Endothelial cell of umbilical vein (primary cell): ENCODE data around the gene EYS. TPM values are rescaled to one million over a fixed set of nuclear protein-coding genes. Genes with fewer than 3 reads are reported as not detected.

Experiments
- BruUV-seq: library from RNA; stranded (reverse); fragments of 400-500 nt; replicated peaks from 2 replicates; lab custom pipeline; 2021; lab: Mats Ljungman, UMichigan
- CTCF ChIA-PET: fragments of 300-600, 350-600 bp; sonication (Branson Sonifier 250); formaldehyde crosslinking; loops from one replicate; lab custom pipeline; 2021; ENCODE audit warnings: antibody characterized with exemption, inconsistent platforms; lab: Charles Lee
- POLR2A ChIA-PET: fragments of 300-600, 350-600 bp; sonication (Branson Sonifier 250); formaldehyde crosslinking; loops from one replicate; lab custom pipeline; 2021; ENCODE audit warnings: antibody characterized with exemption, inconsistent platforms; lab: Charles Lee
- DNase-seq: peaks from one replicate; pipeline ENCODE4 v3.0.0-alpha.2; 2011; ENCODE audit warnings: low read depth, low spot score
- FAIRE-seq: peaks from 2 replicates; lab custom pipeline; 2011; peaks lifted over from hg19 to GRCh38; lab: Jason Lieb, UNC
- H2AFZ ChIP-seq: 2 replicates; pipeline ENCODE4 v1.6.0; 2012; ENCODE audit warnings: low read depth, low read length, control low read depth, inconsistent platforms
- H3K27ac ChIP-seq: 2 replicates; pipeline ENCODE4 v1.5.1; 2011; ENCODE audit warnings: low read depth, mild to moderate bottlenecking, control low read depth, low read length, moderate library complexity; ENCODE audit not compliant: insufficient read depth
- H3K27me3 ChIP-seq, 2 experiments: 2 replicates each; pipeline versions ENCODE4 v1.6.0 to v1.6.1; 2011; ENCODE audit warnings: low read length in 2 of 2, mixed read lengths in 1 of 2; ENCODE audit not compliant: control insufficient read depth in 2 of 2, insufficient read depth in 2 of 2
- H3K36me3 ChIP-seq, 2 experiments: 2 replicates in 1 of 2; 3 replicates in 1 of 2; pipeline ENCODE4 v1.5.1; 2011; ENCODE audit warnings: low read length in 2 of 2, mild to moderate bottlenecking in 1 of 2, moderate library complexity in 1 of 2; ENCODE audit not compliant: control insufficient read depth in 2 of 2, insufficient read depth in 2 of 2; ENCODE audit errors: extremely low read depth in 1 of 2
- H3K4me1 ChIP-seq: 3 replicates; pipeline ENCODE4 v1.5.1; 2011; ENCODE audit warnings: mild to moderate bottlenecking, low read length; ENCODE audit not compliant: control insufficient read depth, insufficient read depth; ENCODE audit errors: extremely low read depth
- H3K4me2 ChIP-seq: 2 replicates; pipeline ENCODE4 v1.6.1; 2011; ENCODE audit warnings: low read length, control low read depth, mixed read lengths; ENCODE audit not compliant: insufficient read depth
- H3K4me3 ChIP-seq, 3 experiments: fragments of 200-600 bp in 1 of 3; sonication (generic), shearing (Covaris generic) in 1 of 3; replicated peaks in 1 of 3; 2 replicates each; pipeline ENCODE4 v1.5.1; 2011 to 2016; ENCODE audit warnings: control low read depth in 3 of 3, low read length in 3 of 3, mild to moderate bottlenecking in 2 of 3, inconsistent platforms in 1 of 3, low read depth in 1 of 3, moderate library complexity in 1 of 3; ENCODE audit not compliant: insufficient read depth in 1 of 3
- H3K79me2 ChIP-seq: 2 replicates; pipeline ENCODE4 v1.6.0; 2012; ENCODE audit warnings: low read length, inconsistent platforms; ENCODE audit not compliant: control insufficient read depth, insufficient read depth
- H3K9ac ChIP-seq: replicated peaks from 2 replicates; pipeline ENCODE3; 2011; ENCODE audit warnings: low read length, control low read depth; ENCODE audit not compliant: insufficient read depth; ENCODE audit errors: extremely low read depth
- H3K9me1 ChIP-seq: replicated peaks from 3 replicates; pipeline ENCODE4 v1.6.0; 2011; ENCODE audit warnings: mild to moderate bottlenecking, low read length; ENCODE audit not compliant: control insufficient read depth, insufficient read depth; ENCODE audit errors: extremely low read depth
- H3K9me3 ChIP-seq: replicated peaks from 2 replicates; pipeline ENCODE4 v1.5.1; 2012; ENCODE audit warnings: low read length, inconsistent platforms; ENCODE audit not compliant: control insufficient read depth, insufficient read depth
- H4K20me1 ChIP-seq: replicated peaks from 2 replicates; pipeline ENCODE3; 2011; ENCODE audit warnings: mild to moderate bottlenecking, low read length; ENCODE audit not compliant: control insufficient read depth, insufficient read depth; ENCODE audit errors: extremely low read depth
- EZH2 ChIP-seq: IDR thresholded peaks from 2 replicates; pipeline ENCODE4 v1.6.1; 2012; ENCODE audit warnings: borderline replicate concordance, low read depth, mild to moderate bottlenecking, moderate library complexity, low read length, inconsistent platforms; ENCODE audit not compliant: severe bottlenecking
- FOS ChIP-seq: IDR thresholded peaks from 2 replicates; pipeline ENCODE4 v1.6.1; 2011; ENCODE audit warnings: mild to moderate bottlenecking, low read length, moderate library complexity, borderline replicate concordance; ENCODE audit not compliant: insufficient read depth
- GATA2 ChIP-seq: IDR thresholded peaks from 2 replicates; pipeline ENCODE4 v1.7.0; 2011; ENCODE audit warnings: low read depth, mild to moderate bottlenecking, moderate library complexity, mixed read lengths, low read length; ENCODE audit not compliant: insufficient read length, insufficient read depth
- JUN ChIP-seq: IDR thresholded peaks from 2 replicates; pipeline ENCODE4 v1.6.1; 2011; ENCODE audit warnings: borderline replicate concordance, low read depth; ENCODE audit not compliant: insufficient read length, insufficient read depth
- MAX ChIP-seq: IDR thresholded peaks from 2 replicates; pipeline ENCODE4 v1.6.1; 2011; ENCODE audit not compliant: insufficient read depth, insufficient read length
- MYC ChIP-seq: IDR thresholded peaks from one replicate; pipeline ENCODE4 v1.6.1; 2011; ENCODE audit warnings: mild to moderate bottlenecking, low read depth, low read length
- POLR2A ChIP-seq: IDR thresholded peaks from 2 replicates; pipeline ENCODE4 v1.6.1; 2012; ENCODE audit warnings: low read depth, mild to moderate bottlenecking, control low read depth, low read length
- POLR2AphosphoS5 ChIP-seq: IDR thresholded peaks from 2 replicates; pipeline ENCODE4 v1.6.1; 2012; ENCODE audit warnings: low read depth, mild to moderate bottlenecking, control low read depth, low read length, moderate library complexity; ENCODE audit not compliant: insufficient read depth
- dilution Hi-C: fragments of 300-500 bp; cut with MboI; formaldehyde crosslinking; loops from one replicate; pipeline ENCODE4 v1.15.0; 2019; ENCODE audit warnings: low sequenced_read_pairs; ENCODE audit not compliant: extremely low pct_ligation_motif_present
- intact Hi-C: fragments of 100-400 bp; cut with micrococcal nuclease; formaldehyde crosslinking; loops from one replicate; pipeline ENCODE4 v1.10.0; 2022
- polyA plus RNA-seq, 4 experiments: library from polyadenylated mRNA; depleted of rRNA in 3 of 4; stranded (reverse) in 3 of 4; unstranded in 1 of 4; fragments of >200 nt; gene quantifications; 2 replicates each; pipeline versions ENCODE4 v1.2.1 to v1.2.3, GENCODE V29; 2011 to 2012; ENCODE audit warnings: missing spikeins in 1 of 4
- total RNA-seq: library from RNA; stranded (reverse); gene quantifications from 2 replicates; pipeline ENCODE4 v1.2.3, GENCODE V29; 2021
- TF ChIP-seq, protein P1 (sequence below), 2 donors: IDR thresholded peaks; 1 replicate in 1 of 2; 2 replicates in 1 of 2; pipeline ENCODE4 v1.5.1; 2011; ENCODE audit warnings: low read length in 2 of 2, mild to moderate bottlenecking in 2 of 2, moderate library complexity in 2 of 2, control low read depth in 1 of 2, inconsistent platforms in 1 of 2, low read depth in 1 of 2; ENCODE audit not compliant: insufficient read depth in 1 of 2; ENCODE audit errors: extremely low read depth in 1 of 2

Gene EYS
- total and polyA plus RNA-seq, 2 donors (not counting 3 experiments of a cell fraction or from before 2014, with no cell fraction given), result 0.01 to 0.27 TPM

DNA sequence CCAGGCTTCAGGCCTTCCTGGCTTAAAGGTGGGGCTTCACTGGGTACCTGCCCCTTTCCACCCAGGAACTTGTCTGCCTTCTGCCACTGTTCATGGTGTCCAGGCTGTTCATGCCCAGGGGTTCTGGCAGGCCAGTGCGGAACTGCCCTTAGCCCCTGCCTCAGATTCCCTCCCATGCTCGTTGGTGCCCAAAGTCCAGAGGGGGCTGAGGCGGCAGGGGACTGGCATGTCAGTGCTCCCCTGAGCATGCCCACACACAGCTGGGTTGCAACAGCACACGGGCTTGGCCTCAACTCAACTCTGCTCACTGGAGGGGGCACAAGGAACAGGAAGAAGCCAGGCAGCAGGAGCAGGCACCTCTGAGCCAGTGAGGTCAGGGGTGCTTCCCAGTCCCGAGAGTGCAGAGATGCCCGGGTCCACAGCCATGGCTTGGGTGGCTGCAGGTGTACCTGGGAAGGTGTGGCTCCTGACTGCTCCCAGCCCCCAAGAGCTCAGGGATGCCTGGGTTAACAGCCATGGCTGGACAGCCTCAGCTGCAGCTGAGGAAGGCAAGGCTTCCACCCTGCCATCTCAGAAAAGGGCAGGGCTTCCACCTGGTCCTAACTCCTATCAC, 845.9 kb downstream of the EYS start:
- no peaks in the 10 kb centered on the region for H3K36me3 ChIP-seq

DNA sequence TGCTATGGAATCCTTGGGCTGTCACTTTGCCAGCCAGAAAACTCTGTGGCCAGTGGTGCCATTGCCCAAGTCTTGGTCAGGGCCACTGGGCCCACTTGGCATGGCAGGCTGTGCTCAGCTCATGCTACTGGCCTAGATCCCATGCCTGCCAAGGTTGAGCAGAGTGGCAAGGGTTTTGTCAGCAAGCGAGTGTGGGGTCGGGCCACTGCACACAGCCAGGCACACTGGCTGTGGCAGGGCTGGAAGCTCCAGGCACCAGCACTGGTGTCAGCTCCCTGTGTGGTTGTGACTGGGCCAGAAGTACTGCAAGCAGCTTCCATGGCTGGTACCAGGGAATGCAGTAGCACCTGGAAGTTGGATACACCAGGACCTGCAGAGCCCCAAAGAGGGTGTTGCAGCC, 846.8 kb downstream of the EYS start:
- TF ChIP-seq EZH2, result no peak
- TF ChIP-seq POLR2AphosphoS5, result no peak
- no peak for TF ChIP-seq FOS
- TF ChIP-seq, protein P1, sequence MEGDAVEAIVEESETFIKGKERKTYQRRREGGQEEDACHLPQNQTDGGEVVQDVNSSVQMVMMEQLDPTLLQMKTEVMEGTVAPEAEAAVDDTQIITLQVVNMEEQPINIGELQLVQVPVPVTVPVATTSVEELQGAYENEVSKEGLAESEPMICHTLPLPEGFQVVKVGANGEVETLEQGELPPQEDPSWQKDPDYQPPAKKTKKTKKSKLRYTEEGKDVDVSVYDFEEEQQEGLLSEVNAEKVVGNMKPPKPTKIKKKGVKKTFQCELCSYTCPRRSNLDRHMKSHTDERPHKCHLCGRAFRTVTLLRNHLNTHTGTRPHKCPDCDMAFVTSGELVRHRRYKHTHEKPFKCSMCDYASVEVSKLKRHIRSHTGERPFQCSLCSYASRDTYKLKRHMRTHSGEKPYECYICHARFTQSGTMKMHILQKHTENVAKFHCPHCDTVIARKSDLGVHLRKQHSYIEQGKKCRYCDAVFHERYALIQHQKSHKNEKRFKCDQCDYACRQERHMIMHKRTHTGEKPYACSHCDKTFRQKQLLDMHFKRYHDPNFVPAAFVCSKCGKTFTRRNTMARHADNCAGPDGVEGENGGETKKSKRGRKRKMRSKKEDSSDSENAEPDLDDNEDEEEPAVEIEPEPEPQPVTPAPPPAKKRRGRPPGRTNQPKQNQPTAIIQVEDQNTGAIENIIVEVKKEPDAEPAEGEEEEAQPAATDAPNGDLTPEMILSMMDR (IDR thresholded peaks at IDR 0.05; ENCODE audit: extremely low read depth in 1 of 2, insufficient read depth in 1 of 2, low read depth in 1 of 2, low read length in 2 of 2), result no peak
- TF ChIP-seq POLR2A, result no peak
- no peak for TF ChIP-seq GATA2
- no peak for TF ChIP-seq MYC
- TF ChIP-seq MAX, result no peak
- no peak for TF ChIP-seq JUN
- H3K27me3 ChIP-seq, result no peaks in the 10 kb centered on the region
- CTCF ChIA-PET, result no interaction called here
- no peaks in the 10 kb centered on the region for H3K9me3 ChIP-seq
- H3K9me1 ChIP-seq, result no peaks in the 10 kb centered on the region
- H3K4me1 ChIP-seq, result no peaks in the 10 kb centered on the region
- FAIRE-seq (no peak), DNase-seq (no peak)
- no peak overlapping the region for H2AFZ ChIP-seq
- H4K20me1 ChIP-seq, result no peaks in the 10 kb centered on the region
- no TSS peak for BruUV-seq
- no peaks in the 10 kb centered on the region for H3K79me2 ChIP-seq
- H3K4me3 ChIP-seq, result no peak overlapping the region
- no peak overlapping the region for H3K9ac ChIP-seq
- dilution Hi-C loops, result no loop called here
- POLR2A ChIA-PET, result no interaction called here
- H3K36me3 ChIP-seq, result no peaks in the 10 kb centered on the region
- H3K27ac ChIP-seq, result no peak overlapping the region
- H3K4me2 ChIP-seq, result no peak overlapping the region
- intact Hi-C loops, result no loop called here

More for the DNA sequence above, 845.9 kb downstream of the EYS start:
- Histone ChIP-seq H3K9me1 (no peaks in the 10 kb centered on the region), H3K4me2 (no peak overlapping the region), H2AFZ (no peak overlapping the region), H3K9me3 (no peaks in the 10 kb centered on the region), H4K20me1 (no peaks in the 10 kb centered on the region), H3K27ac (no peak overlapping the region), H3K4me1 (no peaks in the 10 kb centered on the region), H3K27me3 (no peaks in the 10 kb centered on the region), H3K79me2 (no peaks in the 10 kb centered on the region), H3K9ac (no peak overlapping the region), H3K4me3 (no peak overlapping the region)
- BruUV-seq, result no TSS peak
- ChIA-PET CTCF (no interaction called here), POLR2A (no interaction called here)
- no peak for DNase-seq
- no peak for FAIRE-seq
- dilution Hi-C loops, result no loop called here
- intact Hi-C loops, result no loop called here
- no peak for TF ChIP-seq EZH2
- no peak for TF ChIP-seq MYC
- no peak for TF ChIP-seq POLR2AphosphoS5
- TF ChIP-seq FOS, result no peak
- no peak for TF ChIP-seq JUN
